Hepatocyte (in vitro differentiated cells): ENCODE results near the gene ARSG.

ENCODE experiments used
- EZH2 ChIP-seq: fragments of 200-600 bp; sonication (generic); IDR thresholded peaks from 2 replicates; pipeline ENCODE4 v1.6.1; 2016; ENCODE audit warnings: antibody characterized with exemption, mild to moderate bottlenecking, borderline replicate concordance
- EZH2phosphoT487 ChIP-seq: fragments of 200-600 bp; sonication (generic); IDR thresholded peaks from one replicate; pipeline ENCODE4 v1.6.1; 2018; ENCODE audit warnings: antibody characterized with exemption, mild to moderate bottlenecking, low read depth, moderate library complexity; ENCODE audit not compliant: unreplicated experiment, severe bottlenecking
- TF ChIP-seq, protein P1 (sequence below): fragments of 200-600 bp; sonication (generic); IDR thresholded peaks from 2 replicates; pipeline ENCODE4 v1.5.1; 2016; ENCODE audit warnings: antibody characterized with exemption, mild to moderate bottlenecking; ENCODE audit not compliant: poor library complexity

- no peak for TF ChIP-seq EZH2
- TF ChIP-seq, protein P1, sequence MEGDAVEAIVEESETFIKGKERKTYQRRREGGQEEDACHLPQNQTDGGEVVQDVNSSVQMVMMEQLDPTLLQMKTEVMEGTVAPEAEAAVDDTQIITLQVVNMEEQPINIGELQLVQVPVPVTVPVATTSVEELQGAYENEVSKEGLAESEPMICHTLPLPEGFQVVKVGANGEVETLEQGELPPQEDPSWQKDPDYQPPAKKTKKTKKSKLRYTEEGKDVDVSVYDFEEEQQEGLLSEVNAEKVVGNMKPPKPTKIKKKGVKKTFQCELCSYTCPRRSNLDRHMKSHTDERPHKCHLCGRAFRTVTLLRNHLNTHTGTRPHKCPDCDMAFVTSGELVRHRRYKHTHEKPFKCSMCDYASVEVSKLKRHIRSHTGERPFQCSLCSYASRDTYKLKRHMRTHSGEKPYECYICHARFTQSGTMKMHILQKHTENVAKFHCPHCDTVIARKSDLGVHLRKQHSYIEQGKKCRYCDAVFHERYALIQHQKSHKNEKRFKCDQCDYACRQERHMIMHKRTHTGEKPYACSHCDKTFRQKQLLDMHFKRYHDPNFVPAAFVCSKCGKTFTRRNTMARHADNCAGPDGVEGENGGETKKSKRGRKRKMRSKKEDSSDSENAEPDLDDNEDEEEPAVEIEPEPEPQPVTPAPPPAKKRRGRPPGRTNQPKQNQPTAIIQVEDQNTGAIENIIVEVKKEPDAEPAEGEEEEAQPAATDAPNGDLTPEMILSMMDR = no peak
- no peak for TF ChIP-seq EZH2phosphoT487
Measured at GRCh38 chr17:68346448-68346847, 55.2 kb downstream of the ARSG start.
